Activated CD4-positive, alpha-beta memory T cell treated with anti-CD3 and anti-CD28 coated beads for 36 hours (primary cell): Measurements from ENCODE around the gene NDUFB6. TPM values are rescaled to one million over a fixed set of nuclear protein-coding genes. Genes with fewer than 3 reads are reported as not detected.

Experiments
- CTCF ChIA-PET: fragments of 350-600 bp; sonication (Branson Sonifier 250); formaldehyde crosslinking; loops from one replicate; lab custom pipeline; 2021; ENCODE audit warnings: antibody characterized with exemption, inconsistent platforms; lab: Charles Lee
- POLR2A ChIA-PET: fragments of 350-600 bp; sonication (Branson Sonifier 250); formaldehyde crosslinking; loops from one replicate; lab custom pipeline; 2021; ENCODE audit warnings: antibody characterized with exemption; lab: Charles Lee
- DNase-seq: peaks from one replicate; pipeline ENCODE4 v3.0.0-alpha.2; 2020
- H3K27ac Mint-ChIP-seq: one replicate; pipeline ENCODE4 v1.8.0; 2021; ENCODE audit warnings: mixed read lengths
- H3K27me3 Mint-ChIP-seq: one replicate; pipeline ENCODE4 v1.8.0; 2021; ENCODE audit warnings: mixed read lengths
- H3K36me3 Mint-ChIP-seq: one replicate; pipeline ENCODE4 v1.8.0; 2021; ENCODE audit warnings: mixed read lengths
- H3K4me1 Mint-ChIP-seq: one replicate; pipeline ENCODE4 v1.8.0; 2021; ENCODE audit warnings: low read depth, mixed read lengths
- H3K4me3 Mint-ChIP-seq: one replicate; pipeline ENCODE4 v1.8.0; 2021; ENCODE audit warnings: mild to moderate bottlenecking, mixed read lengths
- H3K9me3 Mint-ChIP-seq: one replicate; pipeline ENCODE4 v1.8.0; 2021; ENCODE audit warnings: mixed read lengths
- intact Hi-C: fragments of 100-400 bp; cut with micrococcal nuclease; formaldehyde crosslinking; loops from one replicate; pipeline ENCODE4 v1.15.1; 2023
- total RNA-seq, 2 experiments: library from RNA; stranded (reverse); gene quantifications; one replicate each; pipeline ENCODE4 v1.2.3, GENCODE V29; 2021

The NDUFB6 gene
- total RNA-seq, 2 experiments from 2014 or later = 75.7 to 77.1 TPM

- CTCF ChIA-PET = interaction anchor here (0.6 to 0.9 kb wide), 2 partner anchors 9 to 19 kb away, joined by 3 to 5 read pairs; partner anchors contain the start of gene RIGI
- Mint-ChIP-seq H3K4me3 (no peak overlapping the region), H3K27me3 (no peaks in the 10 kb centered on the region), H3K4me1 (peaks cover 39% of the 10 kb centered on the region), H3K27ac (no peak overlapping the region), H3K36me3 (peaks cover 28% of the 10 kb centered on the region), H3K9me3 (peaks cover 16% of the 10 kb centered on the region)
- intact Hi-C loops = no loop called here
- POLR2A ChIA-PET = no interaction called here
- DNase-seq = no peak
These were observed 56.7 kb downstream of the NDUFB6 start for GRCh38 chr9:32516241-32516640.

DNA sequence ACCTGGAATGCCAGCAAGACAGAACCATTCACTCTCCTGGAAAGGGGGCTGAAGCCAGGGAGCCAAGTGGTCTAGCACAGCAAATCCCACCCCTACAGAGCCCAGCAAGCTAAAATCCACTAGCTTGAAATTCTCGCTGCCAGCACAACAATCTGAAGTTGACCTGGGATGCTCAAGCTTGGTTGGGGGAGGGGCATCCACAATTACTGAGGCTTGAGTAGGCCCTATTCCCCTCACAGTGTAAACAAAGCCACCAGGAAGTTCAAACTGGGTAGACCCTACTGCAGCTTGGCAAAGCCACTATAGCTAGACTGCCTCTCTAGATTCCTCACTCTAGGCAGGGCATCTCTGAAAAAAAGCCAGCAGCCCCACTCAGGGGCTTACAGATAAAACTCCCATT, 64.2 kb downstream of the NDUFB6 start:
- ChIA-PET POLR2A (no interaction called here), CTCF (interaction anchor here (2.6 kb wide), 1 partner anchor 63 kb away, joined by 7 read pairs; no protein-coding TSS in a partner anchor)
- no peak for DNase-seq
- Mint-ChIP-seq H3K4me3 (no peak overlapping the region), H3K36me3 (peaks cover 5% of the 10 kb centered on the region), H3K27me3 (no peaks in the 10 kb centered on the region), H3K27ac (no peak overlapping the region), H3K9me3 (peaks cover 4% of the 10 kb centered on the region), H3K4me1 (peaks cover 37% of the 10 kb centered on the region)
- intact Hi-C loops = no loop called here

- intact Hi-C loops = no loop called here
- no peaks in the 10 kb centered on the region for H3K27me3 Mint-ChIP-seq
- no peaks in the 10 kb centered on the region for H3K9me3 Mint-ChIP-seq
- no peak for DNase-seq
- no peak overlapping the region for H3K27ac Mint-ChIP-seq
- peaks cover 3% of the 10 kb centered on the region for H3K4me1 Mint-ChIP-seq
- H3K36me3 Mint-ChIP-seq = peaks cover 8% of the 10 kb centered on the region
- no peak overlapping the region for H3K4me3 Mint-ChIP-seq
- ChIA-PET POLR2A (no interaction called here), CTCF (no interaction called here)
These were observed 70.0 kb downstream of the NDUFB6 start for GRCh38 chr9:32503008-32503407.

Other genes starting within 250 kb of the NDUFB6 start
- 10 to 100 TPM; 13.1 to 13.7 TPM for gene ACO1, start 188.5 kb downstream of the NDUFB6 start, total RNA-seq
- 10 to 100 TPM; 10.6 to 11.7 TPM for gene RIGI, start 47.0 kb downstream of the NDUFB6 start, total RNA-seq
- gene SMIM27, start 20.8 kb downstream of the NDUFB6 start, total RNA-seq = 10 to 100 TPM; 18.5 to 19.5 TPM
- gene TOPORS, start 20.6 kb downstream of the NDUFB6 start, total RNA-seq = 10 to 100 TPM; 14.8 to 15.4 TPM
- under 1 TPM in 1 of 2 experiments, not detected in 1; 0.05 TPM for gene TAF1L, start 62.5 kb upstream of the NDUFB6 start, total RNA-seq
- gene TMEM215, start 210.4 kb upstream of the NDUFB6 start, total RNA-seq = not detected